HepG2 (cell line): Measurements from ENCODE around the gene ZFR2. TPM values are rescaled to one million over a fixed set of nuclear protein-coding genes. Genes with fewer than 3 reads are reported as not detected.

Experiments used
- ATAC-seq: fragments of 200-7000 bp; cut with Tn5 transposase; 3 replicates; pipeline ENCODE4 v1.9.1; 2020; ENCODE audit warnings: mild to moderate bottlenecking, moderate library complexity
- BruUV-seq: library from RNA; stranded (reverse); fragments of 400-500 nt; replicated peaks from 2 replicates; lab custom pipeline; 2021; lab: Mats Ljungman, UMichigan
- CTCF ChIA-PET: fragments of 300-600 bp; formaldehyde crosslinking; extraction: SDS; loops from one replicate; lab custom pipeline; 2021; ENCODE audit warnings: low total read pairs, inconsistent platforms, low intra/inter-chr PET ratio; lab: Yijun Ruan, JAX
- POLR2A ChIA-PET: fragments of 350-600 bp; sonication (Branson Sonifier 250); formaldehyde crosslinking; loops from one replicate; lab custom pipeline; 2020; ENCODE audit warnings: antibody characterized with exemption, inconsistent platforms; lab: Yijun Ruan, JAX
- DNase-seq: peaks from one replicate; pipeline ENCODE4 v3.0.0-alpha.2; 2015; ENCODE audit warnings: low spot score
- FAIRE-seq: peaks from 3 replicates; lab custom pipeline; 2011; peaks lifted over from hg19 to GRCh38; lab: Jason Lieb, UNC
- H2AFZ ChIP-seq: one replicate; pipeline ENCODE4 v1.6.1; 2011; ENCODE audit warnings: low read length, inconsistent platforms
- H3K27ac ChIP-seq: fragments of 300-600 bp; 3 replicates; pipeline ENCODE4 v1.8.0; 2011; ENCODE audit warnings: mixed run types, mild to moderate bottlenecking, mixed read lengths, low read length, inconsistent platforms; ENCODE audit not compliant: insufficient read depth; ENCODE audit errors: extremely low read length
- H3K27me3 ChIP-seq, 2 experiments: fragments of 200-600 bp in 1 of 2; 2 replicates in 1 of 2; 3 replicates in 1 of 2; pipeline versions ENCODE4 v1.6.0 to v1.8.0; 2011; ENCODE audit warnings: low read length in 2 of 2, mild to moderate bottlenecking in 2 of 2, moderate library complexity in 2 of 2, inconsistent platforms in 1 of 2; ENCODE audit not compliant: insufficient read depth in 2 of 2, control insufficient read depth in 1 of 2
- H3K36me3 ChIP-seq, 2 experiments: fragments of 200-600 bp in 1 of 2; replicated peaks in 1 of 2; 2 replicates in 1 of 2; 3 replicates in 1 of 2; pipeline versions ENCODE4 v1.5.1 to v1.8.0; 2011; ENCODE audit warnings: low read length in 2 of 2, inconsistent platforms in 1 of 2; ENCODE audit not compliant: insufficient read depth in 2 of 2, control insufficient read depth in 1 of 2
- H3K4me1 ChIP-seq: 2 replicates; pipeline ENCODE4 v1.5.1; 2012; ENCODE audit warnings: low read length, inconsistent platforms; ENCODE audit not compliant: insufficient read depth
- H3K4me2 ChIP-seq: 2 replicates; pipeline ENCODE4 v1.6.0; 2011; ENCODE audit warnings: low read depth, low read length, inconsistent platforms
- H3K4me3 ChIP-seq, 3 experiments: fragments of 200-600 bp in 1 of 3; sonication (generic), shearing (Covaris generic) in 1 of 3; replicated peaks in 1 of 3; 2 replicates each; pipeline ENCODE4 v1.5.1; 2011 to 2016; ENCODE audit warnings: low read length in 3 of 3, inconsistent platforms in 2 of 3, low read depth in 2 of 3, mild to moderate bottlenecking in 2 of 3, control low read depth in 1 of 3, mixed read lengths in 1 of 3; ENCODE audit not compliant: insufficient read depth in 1 of 3
- H3K79me2 ChIP-seq: one replicate; pipeline ENCODE4 v1.6.1; 2011; ENCODE audit warnings: low read length, inconsistent platforms; ENCODE audit not compliant: insufficient read depth
- H3K9ac ChIP-seq: 2 replicates; pipeline ENCODE4 v1.6.0; 2011; ENCODE audit warnings: mild to moderate bottlenecking, low read depth, low read length, inconsistent platforms; ENCODE audit not compliant: insufficient read depth
- H3K9me3 ChIP-seq: 2 replicates; pipeline ENCODE4 v1.5.1; 2012; ENCODE audit warnings: mild to moderate bottlenecking, low read length
- H4K20me1 ChIP-seq: 2 replicates; pipeline ENCODE4 v1.6.0; 2011; ENCODE audit warnings: inconsistent platforms, mild to moderate bottlenecking, low read length, moderate library complexity; ENCODE audit not compliant: insufficient read depth
- IRF2 ChIP-seq: IDR thresholded peaks from 2 replicates; pipeline ENCODE4 v1.6.1; 2018; ENCODE audit warnings: missing genetic modification reagents, missing compliant biosample characterization
- MTF1 ChIP-seq: sonication (generic); formaldehyde crosslinking; IDR thresholded peaks from 2 replicates; pipeline ENCODE4 v1.5.0; 2020; ENCODE audit warnings: missing genetic modification reagents
- NR2F1 ChIP-seq, 2 experiments: fragments of 450-650 bp in 1 of 2; formaldehyde crosslinking in 1 of 2; IDR thresholded peaks; 2 replicates each; pipeline versions ENCODE4 v1.5.0 to v1.6.1; 2016 to 2020; ENCODE audit warnings: mild to moderate bottlenecking in 1 of 2, missing compliant biosample characterization in 1 of 2, missing genetic modification reagents in 1 of 2, moderate library complexity in 1 of 2
- SAFB2 ChIP-seq: sonication (generic); formaldehyde crosslinking; IDR thresholded peaks from 2 replicates; pipeline ENCODE4 v1.5.1; 2020; ENCODE audit warnings: missing genetic modification reagents, low read depth, mild to moderate bottlenecking, borderline replicate concordance
- ZNF263 ChIP-seq: sonication (generic); formaldehyde crosslinking; IDR thresholded peaks from 2 replicates; pipeline ENCODE4 v1.4.0; 2020; ENCODE audit warnings: missing genetic modification reagents
- ZNF598 ChIP-seq: sonication (generic); formaldehyde crosslinking; IDR thresholded peaks from 2 replicates; pipeline ENCODE4 v1.5.1; 2020; ENCODE audit warnings: mild to moderate bottlenecking, missing genetic modification reagents, borderline replicate concordance
- ZNF674 ChIP-seq: sonication (generic); formaldehyde crosslinking; IDR thresholded peaks from 2 replicates; pipeline ENCODE4 v1.5.0; 2020; ENCODE audit warnings: low read depth, mild to moderate bottlenecking, missing genetic modification reagents
- ZNF773 ChIP-seq: sonication (generic); formaldehyde crosslinking; IDR thresholded peaks from 2 replicates; pipeline ENCODE4 v1.4.0; 2020; ENCODE audit warnings: missing genetic modification reagents, borderline replicate concordance
- ZNF879 ChIP-seq: sonication (generic); formaldehyde crosslinking; IDR thresholded peaks from 2 replicates; pipeline ENCODE4 v1.8.1; 2023; ENCODE audit warnings: missing genetic modification reagents
- ZNF883 ChIP-seq: sonication (generic); formaldehyde crosslinking; IDR thresholded peaks from 2 replicates; pipeline ENCODE4 v1.5.1; 2020; ENCODE audit warnings: mild to moderate bottlenecking, missing genetic modification reagents; ENCODE audit errors: not compliant biosample characterization
- WGBS: methylation state at CpG from one replicate; pipeline ENCODE4 v1.1.6; 2017; ENCODE audit warnings: low lambda C conversion rate; 5-methylcytosine and 5-hydroxymethylcytosine counted together
- in situ Hi-C: cut with HindIII; loops from 2 replicates; pipeline ENCODE4 v1.10.0; 2017; ENCODE audit warnings: low pct_unique_long_range_greater_than_20kb; ENCODE audit not compliant: extremely low pct_ligation_motif_present
- intact Hi-C: fragments of 100-400 bp; cut with micrococcal nuclease; formaldehyde crosslinking; loops from one replicate; pipeline ENCODE4 v1.10.0; 2022; ENCODE audit not compliant: unreplicated experiment
- polyA plus RNA-seq, 8 experiments: library from polyadenylated mRNA; depleted of rRNA in 3 of 8; stranded (reverse) in 7 of 8; unstranded in 1 of 8; fragments of >200 nt; fragmentation: Illumina TruSeq in 4 of 8; extraction: Trizol in 4 of 8; gene quantifications; 2 replicates each; pipeline versions ENCODE4 v1.2.1 to v1.2.3, GENCODE V29; 2011 to 2016; ENCODE audit warnings: low read depth in 4 of 8, missing spikeins in 1 of 8, mixed read lengths in 1 of 8; ENCODE audit not compliant: insufficient read depth in 1 of 8
- total RNA-seq, 5 experiments: library from RNA; depleted of rRNA; stranded (reverse); fragments of >200 nt; fragmentation: Illumina TruSeq; extraction: Trizol; gene quantifications; 2 replicates each; pipeline ENCODE4 v1.2.3, GENCODE V29; 2016; ENCODE audit warnings: low read depth in 1 of 5
- TF ChIP-seq, protein P1 (sequence below), 2 experiments: sonication (generic) in 1 of 2; formaldehyde crosslinking in 1 of 2; IDR thresholded peaks; 2 replicates each; pipeline versions ENCODE4 v1.4.0 to v1.6.1; 2016 to 2020; ENCODE audit warnings: borderline replicate concordance in 1 of 2, low read depth in 1 of 2, mild to moderate bottlenecking in 1 of 2, missing genetic modification reagents in 1 of 2
- TF ChIP-seq, protein P2 (sequence below): sonication (generic); formaldehyde crosslinking; IDR thresholded peaks from 2 replicates; pipeline ENCODE4 v1.4.0; 2020; ENCODE audit warnings: low read depth, mild to moderate bottlenecking, missing genetic modification reagents
- TF ChIP-seq, protein P3 (sequence below): fragments of 450-650 bp; IDR thresholded peaks from 2 replicates; pipeline ENCODE4 v1.6.1; 2017

ZFR2 gene
- total and polyA plus RNA-seq, 2 of the 13 experiments (the other 11 are each of a cell fraction or from before 2014, with no cell fraction given) = 0.37 to 0.69 TPM

DNA sequence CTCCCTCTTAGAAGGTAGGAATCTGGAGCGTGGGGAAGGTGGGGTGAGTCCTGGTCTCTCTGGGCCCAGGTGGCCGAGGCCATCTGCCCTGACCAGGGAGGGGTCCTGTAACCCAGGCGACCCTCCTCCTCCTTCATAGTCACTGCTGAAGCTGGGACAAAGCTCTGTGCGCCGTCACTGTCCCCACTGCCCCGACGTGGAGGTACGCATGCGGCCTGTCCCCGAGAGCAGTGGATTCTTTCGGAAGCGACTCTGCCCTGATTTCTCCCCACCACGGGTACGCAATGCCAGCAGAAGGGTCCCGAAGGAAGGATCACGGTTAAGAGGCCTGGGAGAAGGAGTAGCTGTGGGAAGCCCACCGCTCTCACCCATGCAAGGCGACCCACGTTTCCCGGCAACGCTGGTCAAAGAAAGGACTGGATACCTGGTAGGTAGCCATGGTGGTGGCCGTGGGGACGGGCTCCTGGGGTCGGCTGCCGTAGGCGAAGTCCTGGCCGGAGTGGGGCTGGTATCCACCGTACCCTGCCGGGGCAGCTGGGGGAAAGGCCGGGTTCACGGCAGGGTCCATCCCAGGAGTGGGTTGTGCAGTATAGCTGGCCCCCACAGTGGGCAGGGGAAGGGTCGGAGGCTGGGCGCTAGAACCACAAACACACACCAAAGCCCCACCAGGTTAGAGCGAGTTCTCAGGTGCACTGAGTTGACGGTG is 34.3 kb downstream of the ZFR2 start:
- no peak overlapping the region for H3K4me2 ChIP-seq
- H4K20me1 ChIP-seq = no peaks in the 10 kb centered on the region
- POLR2A ChIA-PET = no interaction called here
- 53% methylated on average over 17 of the region's 35 CpGs for WGBS
- in situ Hi-C loops (no loop called here), intact Hi-C loops (no loop called here)
- H3K9ac ChIP-seq = no peak overlapping the region
- ATAC-seq = no peak
- peaks cover 3 to 20% of the 10 kb centered on the region in 2 experiments; a peak in 4 of 5 replicates for H3K27me3 ChIP-seq
- H2AFZ ChIP-seq = no peak overlapping the region
- DNase-seq = no peak
- FAIRE-seq = no peak
- H3K79me2 ChIP-seq = no peaks in the 10 kb centered on the region
- no peak overlapping the region for H3K27ac ChIP-seq
- CTCF ChIA-PET = no interaction called here
- no peaks in the 10 kb centered on the region for H3K36me3 ChIP-seq
- no peak overlapping the region for H3K4me3 ChIP-seq
- BruUV-seq = no TSS peak
- H3K9me3 ChIP-seq = 0 out of 2 replicates have a peak, but pooled peaks cover 7% of the 10 kb centered on the region
- H3K4me1 ChIP-seq = no peaks in the 10 kb centered on the region
- TF ChIP-seq, protein P1, sequence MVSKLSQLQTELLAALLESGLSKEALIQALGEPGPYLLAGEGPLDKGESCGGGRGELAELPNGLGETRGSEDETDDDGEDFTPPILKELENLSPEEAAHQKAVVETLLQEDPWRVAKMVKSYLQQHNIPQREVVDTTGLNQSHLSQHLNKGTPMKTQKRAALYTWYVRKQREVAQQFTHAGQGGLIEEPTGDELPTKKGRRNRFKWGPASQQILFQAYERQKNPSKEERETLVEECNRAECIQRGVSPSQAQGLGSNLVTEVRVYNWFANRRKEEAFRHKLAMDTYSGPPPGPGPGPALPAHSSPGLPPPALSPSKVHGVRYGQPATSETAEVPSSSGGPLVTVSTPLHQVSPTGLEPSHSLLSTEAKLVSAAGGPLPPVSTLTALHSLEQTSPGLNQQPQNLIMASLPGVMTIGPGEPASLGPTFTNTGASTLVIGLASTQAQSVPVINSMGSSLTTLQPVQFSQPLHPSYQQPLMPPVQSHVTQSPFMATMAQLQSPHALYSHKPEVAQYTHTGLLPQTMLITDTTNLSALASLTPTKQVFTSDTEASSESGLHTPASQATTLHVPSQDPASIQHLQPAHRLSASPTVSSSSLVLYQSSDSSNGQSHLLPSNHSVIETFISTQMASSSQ (IDR thresholded peaks at IDR 0.05; ENCODE audit: low read depth) = no peak
- TF ChIP-seq, protein P1 (CRISPR knock-in tag; IDR thresholded peaks at IDR 0.05; ENCODE audit: borderline replicate concordance) = no peak
- TF ChIP-seq, protein P2, sequence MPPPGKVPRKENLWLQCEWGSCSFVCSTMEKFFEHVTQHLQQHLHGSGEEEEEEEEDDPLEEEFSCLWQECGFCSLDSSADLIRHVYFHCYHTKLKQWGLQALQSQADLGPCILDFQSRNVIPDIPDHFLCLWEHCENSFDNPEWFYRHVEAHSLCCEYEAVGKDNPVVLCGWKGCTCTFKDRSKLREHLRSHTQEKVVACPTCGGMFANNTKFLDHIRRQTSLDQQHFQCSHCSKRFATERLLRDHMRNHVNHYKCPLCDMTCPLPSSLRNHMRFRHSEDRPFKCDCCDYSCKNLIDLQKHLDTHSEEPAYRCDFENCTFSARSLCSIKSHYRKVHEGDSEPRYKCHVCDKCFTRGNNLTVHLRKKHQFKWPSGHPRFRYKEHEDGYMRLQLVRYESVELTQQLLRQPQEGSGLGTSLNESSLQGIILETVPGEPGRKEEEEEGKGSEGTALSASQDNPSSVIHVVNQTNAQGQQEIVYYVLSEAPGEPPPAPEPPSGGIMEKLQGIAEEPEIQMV (CRISPR knock-in tag) = no peak
- no peak for TF ChIP-seq MTF1
- no peak for TF ChIP-seq ZNF598
- no peak for TF ChIP-seq ZNF879 (CRISPR knock-in tag)
- no peak for TF ChIP-seq ZNF263 (CRISPR knock-in tag)
- no peak for TF ChIP-seq ZNF883 (CRISPR knock-in tag)
- TF ChIP-seq SAFB2 (CRISPR knock-in tag) = no peak
- TF ChIP-seq, protein P3, sequence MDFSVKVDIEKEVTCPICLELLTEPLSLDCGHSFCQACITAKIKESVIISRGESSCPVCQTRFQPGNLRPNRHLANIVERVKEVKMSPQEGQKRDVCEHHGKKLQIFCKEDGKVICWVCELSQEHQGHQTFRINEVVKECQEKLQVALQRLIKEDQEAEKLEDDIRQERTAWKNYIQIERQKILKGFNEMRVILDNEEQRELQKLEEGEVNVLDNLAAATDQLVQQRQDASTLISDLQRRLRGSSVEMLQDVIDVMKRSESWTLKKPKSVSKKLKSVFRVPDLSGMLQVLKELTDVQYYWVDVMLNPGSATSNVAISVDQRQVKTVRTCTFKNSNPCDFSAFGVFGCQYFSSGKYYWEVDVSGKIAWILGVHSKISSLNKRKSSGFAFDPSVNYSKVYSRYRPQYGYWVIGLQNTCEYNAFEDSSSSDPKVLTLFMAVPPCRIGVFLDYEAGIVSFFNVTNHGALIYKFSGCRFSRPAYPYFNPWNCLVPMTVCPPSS = no peak
- TF ChIP-seq ZNF773 = no peak
- no peak for TF ChIP-seq NR2F1 (CRISPR knock-in tag; IDR thresholded peaks at IDR 0.05)
- TF ChIP-seq ZNF674 (CRISPR knock-in tag) = no peak
- no peak for TF ChIP-seq IRF2
